SK-N-MC (cell line): ENCODE data around the gene S1PR4.

Experiments used
- DNase-seq: peaks from one replicate; pipeline ENCODE4 v3.0.0-alpha.2; 2011; ENCODE audit warnings: low read depth, low spot score
- H3K27ac ChIP-seq: fragments of 200-600 bp; sonication (generic); 2 replicates; pipeline ENCODE4 v1.5.1; 2016; ENCODE audit warnings: mixed run types
- H3K36me3 ChIP-seq: fragments of 200-600 bp; sonication (generic); 2 replicates; pipeline ENCODE4 v1.6.1; 2017; ENCODE audit warnings: antibody characterized with exemption, low read length, mixed read lengths; ENCODE audit not compliant: insufficient read depth
- H3K4me3 ChIP-seq: fragments of 200-600 bp; sonication (generic); 2 replicates; pipeline ENCODE4 v1.5.1; 2016
- H3K9ac ChIP-seq: fragments of 200-600 bp; sonication (generic); 2 replicates; pipeline ENCODE4 v1.8.0; 2017; ENCODE audit warnings: mixed run types, mixed read lengths; ENCODE audit not compliant: insufficient read length
- H3K9me3 ChIP-seq: fragments of 200-600 bp; sonication (generic); 2 replicates; pipeline ENCODE4 v1.6.1; 2017; ENCODE audit warnings: low read depth, mild to moderate bottlenecking, antibody characterized with exemption, low read length, moderate library complexity, mixed read lengths
- EZH2 ChIP-seq: fragments of 200-600 bp; sonication (generic); IDR thresholded peaks from one replicate; pipeline ENCODE4 v1.6.1; 2017; ENCODE audit warnings: antibody characterized with exemption
- FOXP2 ChIP-seq: optimal IDR thresholded peaks from 2 replicates; pipeline ENCODE3; 2011; ENCODE audit warnings: mild to moderate bottlenecking, moderate library complexity; ENCODE audit not compliant: insufficient read depth; ENCODE audit errors: extremely low read length, control extremely low read depth
- POLR2AphosphoS5 ChIP-seq: IDR thresholded peaks from 2 replicates; pipeline ENCODE4 v1.6.1; 2012; ENCODE audit warnings: mild to moderate bottlenecking, low read depth, low read length, borderline replicate concordance

S1PR4 gene

DNA sequence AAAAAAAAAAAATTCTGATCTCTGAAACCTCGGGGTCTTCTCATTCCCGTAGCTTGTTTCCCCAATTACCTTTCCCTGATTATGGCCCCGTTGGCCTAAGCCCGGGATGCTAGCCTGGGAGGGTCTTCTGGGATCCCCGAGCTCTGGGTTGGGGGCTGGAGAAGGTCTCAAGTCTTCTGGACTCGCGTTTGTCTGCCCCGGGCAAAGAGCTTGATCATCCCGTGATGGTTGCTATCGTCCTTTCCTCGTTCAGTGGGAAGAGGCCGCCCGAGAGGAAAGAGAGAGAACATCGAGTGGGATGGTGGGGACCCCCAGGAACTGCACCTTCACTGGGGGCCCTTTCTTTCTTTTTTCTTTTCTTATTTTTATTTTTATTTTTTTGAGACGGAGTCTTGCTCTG is 40.3 kb upstream of the S1PR4 start:
- Histone ChIP-seq H3K4me3 (no peak overlapping the region), H3K36me3 (no peaks in the 10 kb centered on the region), H3K27ac (no peak overlapping the region), H3K9ac (no peak overlapping the region), H3K9me3 (no peaks in the 10 kb centered on the region)
- DNase-seq: no peak
- TF ChIP-seq POLR2AphosphoS5 (no peak), EZH2 (no peak), FOXP2 (no peak)

- Histone ChIP-seq H3K9me3 (no peaks in the 10 kb centered on the region), H3K9ac (no peak overlapping the region), H3K36me3 (no peaks in the 10 kb centered on the region), H3K27ac (no peak overlapping the region), H3K4me3 (no peak overlapping the region)
- DNase-seq: no peak
- TF ChIP-seq POLR2AphosphoS5 (no peak), FOXP2 (no peak), EZH2 (no peak)
Measured at GRCh38 chr19:3140667-3141038, 37.9 kb upstream of the S1PR4 start.

- no peaks in the 10 kb centered on the region for H3K36me3 ChIP-seq
- H3K4me3 ChIP-seq: no peak overlapping the region
- H3K9me3 ChIP-seq: no peaks in the 10 kb centered on the region
- DNase-seq: no peak
- no peak overlapping the region for H3K9ac ChIP-seq
- TF ChIP-seq FOXP2 (no peak), EZH2 (no peak), POLR2AphosphoS5 (no peak)
- no peak overlapping the region for H3K27ac ChIP-seq
Measured at GRCh38 chr19:3142292-3142670, 36.3 kb upstream of the S1PR4 start.

DNA sequence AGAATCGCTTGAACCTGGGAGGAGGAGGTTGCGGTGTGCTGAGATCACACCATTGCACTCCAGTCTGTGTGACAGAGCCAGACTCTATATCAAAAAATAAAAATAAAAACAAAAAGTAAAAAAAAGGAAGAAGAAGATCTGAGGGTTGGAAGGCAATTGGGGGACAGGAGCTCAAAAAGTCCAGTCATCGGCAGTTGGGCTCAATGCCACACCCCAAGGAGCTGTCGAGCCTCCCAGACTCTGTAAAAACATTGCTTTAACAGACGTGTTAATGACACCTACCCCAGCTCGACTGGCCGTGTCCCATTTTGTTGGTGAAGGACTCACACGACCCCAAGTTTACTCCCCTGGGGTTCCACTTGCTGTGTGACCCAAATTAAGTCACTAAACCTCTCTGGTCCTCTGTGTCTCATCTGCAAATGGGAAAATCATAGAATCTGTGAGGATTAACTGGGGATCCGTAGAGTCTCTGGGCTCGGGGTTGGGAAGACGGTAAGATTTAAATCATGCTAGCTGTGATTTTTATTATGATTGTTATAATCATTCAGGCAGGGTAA is 35.7 kb upstream of the S1PR4 start:
- DNase-seq: no peak
- H3K36me3 ChIP-seq: no peaks in the 10 kb centered on the region
- H3K9ac ChIP-seq: no peak overlapping the region
- no peak overlapping the region for H3K4me3 ChIP-seq
- H3K27ac ChIP-seq: no peak overlapping the region
- TF ChIP-seq POLR2AphosphoS5 (no peak), EZH2 (no peak), FOXP2 (no peak)
- no peaks in the 10 kb centered on the region for H3K9me3 ChIP-seq

DNA sequence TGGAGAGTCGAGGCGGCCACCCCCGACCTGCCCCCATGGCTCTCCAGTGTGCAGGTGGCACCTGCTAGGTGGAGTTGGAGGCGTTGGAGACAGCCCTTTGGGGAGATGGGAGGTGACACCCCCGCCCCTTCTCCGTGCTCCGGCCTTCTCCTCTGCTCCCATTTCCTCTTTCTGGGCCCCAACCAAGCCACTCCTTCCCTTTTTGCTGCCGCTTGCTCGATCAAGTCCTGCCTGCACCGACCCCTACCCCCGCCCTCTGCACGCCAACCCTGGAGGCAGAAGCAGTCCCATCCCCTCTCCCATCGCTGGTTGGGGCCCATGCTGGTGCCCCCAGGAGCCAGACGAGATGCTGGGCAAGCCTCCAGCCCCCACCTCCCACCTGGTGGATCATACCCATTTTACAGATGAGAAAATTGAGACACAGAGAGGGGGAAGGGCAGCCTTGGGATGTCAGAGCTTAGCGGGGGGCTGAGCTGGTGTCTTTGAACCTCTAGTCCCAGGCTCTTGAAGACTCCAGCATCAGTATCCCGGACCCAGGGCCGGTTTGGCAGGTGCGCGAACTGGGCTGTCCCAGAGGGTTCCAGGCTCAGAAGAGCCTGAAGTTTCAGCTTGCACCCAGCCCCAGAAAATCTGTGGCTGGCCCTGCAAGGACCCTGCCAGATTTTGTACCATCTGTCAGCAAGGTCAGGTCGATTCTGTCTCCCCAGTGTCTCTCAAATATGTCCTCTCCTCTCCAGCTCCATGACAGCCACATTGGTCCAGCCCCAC is 32.5 kb upstream of the S1PR4 start:
- no peak for DNase-seq
- H3K27ac ChIP-seq: no peak overlapping the region
- no peak overlapping the region for H3K4me3 ChIP-seq
- no peaks in the 10 kb centered on the region for H3K9me3 ChIP-seq
- H3K36me3 ChIP-seq: no peaks in the 10 kb centered on the region
- TF ChIP-seq EZH2 (no peak), FOXP2 (no peak), POLR2AphosphoS5 (no peak)
- H3K9ac ChIP-seq: no peak overlapping the region

DNA sequence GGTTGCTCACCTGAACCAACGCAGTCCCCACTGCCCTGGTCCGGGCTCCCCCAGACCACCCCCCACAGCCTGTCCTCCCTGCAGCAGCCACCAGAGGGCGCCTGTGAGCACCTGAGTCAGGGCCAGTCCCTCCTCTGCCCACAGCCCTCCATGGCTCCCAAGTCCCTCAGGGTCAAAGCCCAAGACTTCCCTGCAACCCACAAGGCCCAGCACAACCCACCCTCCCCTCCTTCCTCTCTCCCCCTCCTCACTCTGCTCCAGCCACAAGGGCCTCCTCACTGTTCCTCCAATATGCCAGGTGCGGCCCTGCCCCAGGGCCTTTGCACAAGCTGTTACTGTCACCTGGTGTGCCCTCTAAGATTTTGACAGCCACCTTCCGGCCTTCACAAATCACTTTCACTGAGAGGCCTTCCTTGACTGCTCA is 31.9 kb upstream of the S1PR4 start:
- DNase-seq: no peak
- Histone ChIP-seq H3K9me3 (no peaks in the 10 kb centered on the region), H3K9ac (no peak overlapping the region)

GRCh38 chr19:3148503-3148902 is 30.1 kb upstream of the S1PR4 start:
- H3K9me3 ChIP-seq: no peaks in the 10 kb centered on the region
- H3K9ac ChIP-seq: no peak overlapping the region
- H3K27ac ChIP-seq: no peak overlapping the region
- H3K4me3 ChIP-seq: no peak overlapping the region
- TF ChIP-seq EZH2 (no peak), FOXP2 (no peak), POLR2AphosphoS5 (no peak)
- DNase-seq: no peak
- H3K36me3 ChIP-seq: no peaks in the 10 kb centered on the region

More for the DNA sequence above, 31.9 kb upstream of the S1PR4 start:
- Histone ChIP-seq H3K36me3 (no peaks in the 10 kb centered on the region), H3K4me3 (no peak overlapping the region), H3K27ac (no peak overlapping the region)
- TF ChIP-seq POLR2AphosphoS5: no peak
- TF ChIP-seq FOXP2: no peak
- no peak for TF ChIP-seq EZH2

GRCh38 chr19:3149089-3149488 is 29.5 kb upstream of the S1PR4 start:
- Histone ChIP-seq H3K4me3 (no peak overlapping the region), H3K9me3 (no peaks in the 10 kb centered on the region), H3K27ac (no peak overlapping the region), H3K9ac (no peak overlapping the region), H3K36me3 (no peaks in the 10 kb centered on the region)
- DNase-seq: no peak
- no peak for TF ChIP-seq FOXP2
- no peak for TF ChIP-seq POLR2AphosphoS5
- no peak for TF ChIP-seq EZH2
